GM13976 (cell line): ENCODE measurements around the gene LRRC19.

Source experiments
- DNase-seq: peaks from one replicate; pipeline ENCODE4 v3.0.0; 2012; ENCODE audit warnings: low spot score
- CTCF ChIP-seq: IDR thresholded peaks from 2 replicates; pipeline ENCODE4 v1.5.1; 2012; ENCODE audit warnings: borderline replicate concordance, mild to moderate bottlenecking; ENCODE audit not compliant: insufficient read depth; ENCODE audit errors: extremely low read depth, missing control alignments, control extremely low read depth
- in situ Hi-C: fragments of 300-500 bp; cut with MboI; formaldehyde crosslinking; loops from one replicate; pipeline ENCODE4 v1.12.0; 2022; ENCODE audit warnings: low sequenced_read_pairs, mixed read lengths, inconsistent platforms; ENCODE audit not compliant: unreplicated experiment

Gene LRRC19

GRCh38 chr9:26951794-26952193 lies 53.7 kb downstream of the LRRC19 start:
- TF ChIP-seq CTCF = no peak

GRCh38 chr9:26950521-26950920 lies 55.0 kb downstream of the LRRC19 start:
- in situ Hi-C loops = no loop called here
- no peak for DNase-seq
- no peak for TF ChIP-seq CTCF

More at GRCh38 chr9:26951794-26952193, 53.7 kb downstream of the LRRC19 start:
- no peak for DNase-seq
- in situ Hi-C loops = no loop called here

- in situ Hi-C loops = no loop called here
- DNase-seq = no peak
- TF ChIP-seq CTCF = no peak
These were observed 55.8 kb downstream of the LRRC19 start for GRCh38 chr9:26949637-26950069.

- no peak for DNase-seq
- TF ChIP-seq CTCF = no peak
These were observed 57.7 kb downstream of the LRRC19 start for GRCh38 chr9:26947736-26948135.

GRCh38 chr9:26946753-26947727 lies 58.4 kb downstream of the LRRC19 start, which contains the start of gene PLAA:
PLAA (minus strand) TSS chr9:26947242; CDS start chr9:26947045, 197 bp downstream.
- peak; percentile 95 for DNase-seq
- in situ Hi-C loops = no loop called here
- TF ChIP-seq CTCF = no peak

More at GRCh38 chr9:26947736-26948135, 57.7 kb downstream of the LRRC19 start:
- in situ Hi-C loops = no loop called here

- TF ChIP-seq CTCF = no peak
- in situ Hi-C loops = no loop called here
- no peak for DNase-seq
These were observed 59.9 kb downstream of the LRRC19 start for GRCh38 chr9:26945591-26945990.
